Hepatocyte (in vitro differentiated cells): Measurements from ENCODE around the gene VMAC.

Experiments
- CTCF ChIP-seq: fragments of 200-600 bp; sonication (generic); IDR thresholded peaks from 2 replicates; pipeline ENCODE4 v1.5.1; 2016; ENCODE audit warnings: antibody characterized with exemption, mild to moderate bottlenecking; ENCODE audit not compliant: poor library complexity
- EZH2phosphoT487 ChIP-seq: fragments of 200-600 bp; sonication (generic); IDR thresholded peaks from one replicate; pipeline ENCODE4 v1.6.1; 2018; ENCODE audit warnings: antibody characterized with exemption, mild to moderate bottlenecking, low read depth, moderate library complexity; ENCODE audit not compliant: unreplicated experiment, severe bottlenecking

GRCh38 chr19:5867201-5868136 lies 37.2 kb upstream of the VMAC start:
- TF ChIP-seq CTCF, result no peak
- TF ChIP-seq EZH2phosphoT487, result no peak
